ENCODE measurements around the gene OPCML. TPM values are rescaled to one million over a fixed set of nuclear protein-coding genes. Genes with fewer than 3 reads are reported as not detected.

Gene OPCML
- total and polyA plus RNA-seq, 2 donors (not counting 1 experiment from before 2014, with no cell fraction given): not detected

DNA sequence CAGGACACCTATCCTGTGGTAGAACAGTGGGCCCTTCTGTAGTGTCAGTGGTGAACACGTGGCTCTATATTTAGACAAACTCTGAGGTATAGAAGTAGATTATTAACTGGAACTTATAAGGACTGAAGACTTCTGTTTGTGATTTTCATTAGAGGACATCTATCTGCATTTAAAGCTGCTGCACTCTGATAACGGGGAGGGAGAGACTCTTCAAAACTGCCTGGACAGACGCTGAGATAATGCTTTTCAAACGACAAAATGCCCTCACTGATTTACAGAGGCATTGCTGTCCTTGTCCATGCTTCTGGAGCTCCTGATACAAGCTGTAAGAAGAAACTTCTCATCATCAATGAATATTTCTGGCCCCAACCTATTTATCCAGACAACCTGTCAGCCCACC lies 425.2 kb downstream of the OPCML start:
- ChIA-PET POLR2A (no interaction called here), CTCF (no interaction called here)
- H3K9ac ChIP-seq (ENCODE audit: low read length): no peak overlapping the region
- no peak overlapping the region for H3K4me3 ChIP-seq (ENCODE audit: control extremely low read depth in 1 of 5, extremely low read depth in 1 of 5, insufficient read depth in 1 of 5, low read depth in 2 of 5, low read length in 4 of 5)
- Mint-ChIP-seq H3K4me3 (no peak overlapping the region), H3K4me1 (no peaks in the 10 kb centered on the region), H3K9me3 (ENCODE audit: insufficient read depth) (no peaks in the 10 kb centered on the region), H3K27me3 (no peaks in the 10 kb centered on the region), H3K27ac (no peak overlapping the region)
- H3K36me3 ChIP-seq (replicated peaks in 1 of 2; ENCODE audit: control extremely low read depth in 1 of 2, control insufficient read depth in 1 of 2, extremely low read depth in 1 of 2, insufficient read depth in 2 of 2, low read length in 1 of 2): no peaks in the 10 kb centered on the region
- 87% methylated on average over 3 of the region's 4 CpGs for WGBS (ENCODE audit: insufficient coverage)
- H3K79me2 ChIP-seq (ENCODE audit: control insufficient read depth, insufficient read depth, low read length): no peaks in the 10 kb centered on the region
- ATAC-seq (ENCODE audit: low read depth): no peak
- H4K20me1 ChIP-seq (ENCODE audit: control insufficient read depth, insufficient read depth, low read length, poor library complexity, severe bottlenecking): no peaks in the 10 kb centered on the region
- H3K27me3 ChIP-seq (replicated peaks in 1 of 4; ENCODE audit: control extremely low read depth in 1 of 4, control insufficient read depth in 3 of 4, insufficient read depth in 4 of 4, low read length in 3 of 4): no peaks in the 10 kb centered on the region
- TF ChIP-seq EZH2 (IDR thresholded peaks at IDR 0.05; ENCODE audit: borderline replicate concordance, insufficient read depth, low read depth, low read length, poor library complexity, severe bottlenecking) (no peak), CTCF (IDR thresholded peaks at IDR 0.05) (no peak)
- H3K4me2 ChIP-seq (replicated peaks; ENCODE audit: low read depth, low read length, poor library complexity, severe bottlenecking): no peak overlapping the region
- DNase-seq: no peak
- intact Hi-C loops (cut with micrococcal nuclease): no loop called here
- no peak overlapping the region for H3K27ac ChIP-seq (ENCODE audit: low read length in 2 of 2)
- no peak overlapping the region for H2AFZ ChIP-seq (ENCODE audit: insufficient read depth, low read depth, low read length, poor library complexity, severe bottlenecking)
- H3K4me1 ChIP-seq (ENCODE audit: control insufficient read depth in 2 of 2, insufficient read depth in 2 of 2, low read length in 2 of 2): no peaks in the 10 kb centered on the region
- no peaks in the 10 kb centered on the region for H3K9me3 ChIP-seq (ENCODE audit: control extremely low read depth in 1 of 3, control insufficient read depth in 2 of 3, insufficient read depth in 1 of 3, low read length in 2 of 3)

- Histone ChIP-seq H3K4me1 (ENCODE audit: control insufficient read depth in 2 of 2, insufficient read depth in 2 of 2, low read length in 2 of 2) (no peaks in the 10 kb centered on the region), H3K9ac (ENCODE audit: low read length) (no peak overlapping the region), H3K79me2 (ENCODE audit: control insufficient read depth, insufficient read depth, low read length) (no peaks in the 10 kb centered on the region), H3K36me3 (replicated peaks in 1 of 2; ENCODE audit: control extremely low read depth in 1 of 2, control insufficient read depth in 1 of 2, extremely low read depth in 1 of 2, insufficient read depth in 2 of 2, low read length in 1 of 2) (no peaks in the 10 kb centered on the region), H3K4me2 (replicated peaks; ENCODE audit: low read depth, low read length, poor library complexity, severe bottlenecking) (no peak overlapping the region), H3K27me3 (replicated peaks in 1 of 4; ENCODE audit: control extremely low read depth in 1 of 4, control insufficient read depth in 3 of 4, insufficient read depth in 4 of 4, low read length in 3 of 4) (no peaks in the 10 kb centered on the region), H3K9me3 (ENCODE audit: control extremely low read depth in 1 of 3, control insufficient read depth in 2 of 3, insufficient read depth in 1 of 3, low read length in 2 of 3) (no peaks in the 10 kb centered on the region), H2AFZ (ENCODE audit: insufficient read depth, low read depth, low read length, poor library complexity, severe bottlenecking) (no peak overlapping the region), H4K20me1 (ENCODE audit: control insufficient read depth, insufficient read depth, low read length, poor library complexity, severe bottlenecking) (no peaks in the 10 kb centered on the region), H3K27ac (ENCODE audit: low read length in 2 of 2) (no peak overlapping the region), H3K4me3 (ENCODE audit: control extremely low read depth in 1 of 5, extremely low read depth in 1 of 5, insufficient read depth in 1 of 5, low read depth in 2 of 5, low read length in 4 of 5) (no peak overlapping the region)
- no peaks in the 10 kb centered on the region for H3K27me3 Mint-ChIP-seq
- ChIA-PET POLR2A (no interaction called here), CTCF (no interaction called here)
- DNase-seq: no peak
- WGBS (ENCODE audit: insufficient coverage): no CpG with 5 or more reads among the region's 1 CpG
- TF ChIP-seq CTCF (IDR thresholded peaks at IDR 0.05) (no peak), EZH2 (IDR thresholded peaks at IDR 0.05; ENCODE audit: borderline replicate concordance, insufficient read depth, low read depth, low read length, poor library complexity, severe bottlenecking) (no peak)
- H3K9me3 Mint-ChIP-seq (ENCODE audit: insufficient read depth): no peaks in the 10 kb centered on the region
- no peaks in the 10 kb centered on the region for H3K4me1 Mint-ChIP-seq
- ATAC-seq (ENCODE audit: low read depth): no peak
- no peak overlapping the region for H3K27ac Mint-ChIP-seq
- no peak overlapping the region for H3K4me3 Mint-ChIP-seq
- intact Hi-C loops (cut with micrococcal nuclease): no loop called here
Measured at GRCh38 chr11:133106417-133106816, 425.9 kb downstream of the OPCML start.
